Measurements from ENCODE around the gene ADAM17.
A peak's percentile ranks its signal among the peaks of the same experiment; 100 is the strongest.
"Not testable (repeated sequence)": the region's sequence is repeated elsewhere in the genome, so short reads cannot be mapped to it uniquely, and the experiment has no call there.

Gene ADAM17

DNA sequence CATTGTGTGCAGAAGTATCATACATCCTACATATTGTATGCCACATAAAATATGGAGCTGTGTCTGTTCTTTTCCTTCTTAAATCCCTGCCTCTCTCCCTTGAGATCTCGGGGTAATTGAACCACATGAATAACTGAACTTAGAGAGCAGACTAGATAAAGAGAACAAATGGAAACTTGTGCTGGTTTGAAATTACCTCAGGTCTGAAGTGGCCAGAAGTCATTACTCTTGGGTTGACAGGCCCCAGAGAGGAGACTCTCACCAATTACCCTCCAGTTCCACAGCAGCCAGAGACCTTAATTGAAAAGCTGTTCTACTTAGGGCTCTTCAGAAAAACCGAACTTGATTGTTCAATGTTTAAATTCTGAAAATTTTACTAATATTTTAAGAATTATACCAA is 5.0 kb upstream of the ADAM17 start:
- DNase-seq, result no peak

DNA sequence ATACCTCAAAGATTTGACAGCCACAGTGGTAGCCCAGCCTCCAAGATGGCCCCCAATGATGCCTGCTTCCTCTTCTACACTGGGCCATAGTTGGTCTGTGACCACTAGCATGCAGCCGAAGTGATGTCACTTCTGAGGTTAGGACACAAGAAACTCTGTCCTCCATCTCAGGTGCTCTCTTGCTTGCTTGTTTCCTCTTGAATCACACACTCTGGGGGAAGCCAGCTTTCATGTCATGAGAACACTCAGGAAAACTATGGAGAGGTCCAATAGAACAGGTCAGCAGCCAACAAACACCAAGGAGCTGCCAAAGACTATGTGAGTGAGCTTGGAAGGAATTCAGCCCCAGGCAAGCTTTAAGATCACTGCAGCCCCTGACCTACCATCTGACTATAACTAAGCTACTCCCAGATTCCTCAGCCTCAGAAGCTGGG is 3.3 kb upstream of the ADAM17 start:
- no peak for DNase-seq

DNA sequence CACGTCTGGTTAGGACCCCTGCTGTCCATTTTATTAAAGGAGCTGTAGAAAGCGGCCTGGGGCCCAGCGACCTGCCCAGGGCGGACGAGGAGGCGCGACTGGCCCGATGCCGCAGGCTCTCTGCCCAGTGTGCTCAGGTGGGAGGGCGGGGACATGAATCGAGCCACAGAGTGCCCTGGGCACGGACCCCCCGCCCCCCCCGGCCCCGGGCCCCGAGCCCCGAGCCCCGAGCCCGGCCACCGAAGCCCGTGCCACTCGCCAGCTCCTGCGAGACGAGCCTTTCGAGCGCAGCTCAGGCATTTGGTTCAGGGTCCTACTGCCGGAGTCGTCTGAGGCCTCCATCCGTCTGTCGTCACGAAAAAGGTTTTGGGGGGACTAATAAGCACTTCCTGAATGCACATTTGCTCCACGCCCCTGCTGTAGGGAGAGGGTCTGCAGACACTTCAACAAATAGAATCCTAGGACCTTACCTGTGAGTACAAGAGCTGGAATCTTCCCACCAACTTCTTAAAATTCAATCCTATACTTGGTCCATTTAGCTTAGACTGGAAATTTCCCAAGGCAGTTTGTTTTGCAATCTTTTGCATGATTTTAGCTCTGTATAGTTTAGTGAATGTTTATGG is 602 bp upstream of the ADAM17 start:
- peak; percentile 43 for DNase-seq

DNA sequence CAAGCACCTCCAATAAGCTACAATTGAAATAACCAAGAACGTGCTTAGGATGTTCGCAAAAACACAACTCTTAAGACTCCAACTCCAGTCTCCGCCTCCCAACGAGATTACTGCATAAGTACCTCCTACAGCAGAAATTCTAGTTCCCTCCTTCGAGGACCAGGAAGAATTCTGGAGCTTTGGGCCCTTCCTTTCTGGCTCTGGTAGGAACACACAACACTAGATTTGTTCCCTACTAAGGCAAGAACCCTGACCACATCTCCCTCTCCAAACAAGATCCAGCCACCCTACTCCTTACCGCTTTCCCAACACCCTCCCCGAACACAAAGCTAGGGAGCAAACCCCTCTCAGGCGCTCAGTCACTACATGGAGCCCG is 721 bp downstream of the ADAM17 start:
- no peak for DNase-seq

DNA sequence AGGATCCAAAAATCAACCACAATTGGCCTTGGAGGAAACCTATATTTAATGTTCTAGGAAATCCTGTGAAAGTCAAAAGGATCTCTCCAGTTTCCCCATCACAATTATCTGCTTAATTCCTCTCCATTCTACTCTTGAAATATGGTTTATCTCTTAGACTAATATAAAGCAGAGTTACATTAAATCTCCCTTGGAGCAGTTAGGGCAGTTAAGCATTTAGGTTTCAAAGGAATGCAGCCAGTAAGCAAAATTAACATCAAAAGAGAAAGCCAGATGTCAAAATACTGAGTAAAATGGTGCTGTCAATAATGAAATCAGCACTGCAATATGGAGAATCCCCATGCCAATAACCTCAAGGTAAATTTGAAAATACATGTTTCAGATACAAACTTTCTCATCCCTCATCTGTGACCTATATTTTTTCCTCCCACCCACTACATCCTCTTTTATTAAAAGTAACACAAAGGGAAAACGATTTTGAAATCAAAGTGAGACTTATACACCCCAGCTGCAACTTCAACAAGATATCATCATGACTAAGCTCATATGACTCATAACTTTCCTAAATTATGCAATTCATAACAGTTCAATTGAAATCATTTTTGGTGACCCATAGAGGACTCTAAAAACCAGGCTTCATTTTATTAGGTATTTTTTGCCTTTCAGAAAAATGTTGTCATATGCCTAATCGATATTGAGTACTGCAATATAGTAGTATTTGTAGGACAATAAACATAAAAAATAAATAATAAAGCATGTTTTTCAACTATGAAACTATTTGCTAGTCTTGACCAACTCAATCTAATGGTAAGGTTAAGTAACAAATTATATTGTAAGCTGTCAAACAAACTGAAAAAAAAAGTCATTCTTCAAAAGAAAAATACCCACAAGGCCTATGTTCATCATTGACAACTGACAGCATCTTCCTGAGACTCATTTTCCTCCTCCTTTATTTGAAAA is 3.1 kb downstream of the ADAM17 start:
- DNase-seq, result no peak

DNA sequence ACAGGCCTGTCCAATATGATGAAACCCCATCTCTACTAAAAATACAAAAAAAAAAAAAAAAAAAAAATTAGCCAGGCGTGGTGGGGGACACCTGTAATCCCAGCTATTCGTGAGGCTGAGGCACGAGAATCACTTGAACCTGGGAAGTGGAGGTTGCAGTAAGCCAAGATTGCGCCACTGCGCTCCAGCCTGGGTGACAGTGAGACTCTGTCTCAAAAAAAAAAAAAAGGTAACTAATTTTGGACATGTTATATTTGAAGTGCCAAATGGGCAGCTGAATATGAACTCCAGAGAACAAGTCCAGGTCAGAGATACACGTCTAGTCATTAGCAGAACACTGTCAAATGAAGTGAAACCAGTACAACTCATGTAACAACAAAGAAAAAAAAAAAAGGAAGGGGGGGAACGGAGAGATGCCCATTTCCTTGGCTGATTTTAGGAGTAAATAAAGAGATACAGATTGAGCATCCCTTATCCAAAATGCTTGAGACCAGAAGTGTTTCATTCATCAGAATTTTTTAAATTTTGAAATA is 4.7 kb downstream of the ADAM17 start:
- DNase-seq, result not testable (repeated sequence)

DNA sequence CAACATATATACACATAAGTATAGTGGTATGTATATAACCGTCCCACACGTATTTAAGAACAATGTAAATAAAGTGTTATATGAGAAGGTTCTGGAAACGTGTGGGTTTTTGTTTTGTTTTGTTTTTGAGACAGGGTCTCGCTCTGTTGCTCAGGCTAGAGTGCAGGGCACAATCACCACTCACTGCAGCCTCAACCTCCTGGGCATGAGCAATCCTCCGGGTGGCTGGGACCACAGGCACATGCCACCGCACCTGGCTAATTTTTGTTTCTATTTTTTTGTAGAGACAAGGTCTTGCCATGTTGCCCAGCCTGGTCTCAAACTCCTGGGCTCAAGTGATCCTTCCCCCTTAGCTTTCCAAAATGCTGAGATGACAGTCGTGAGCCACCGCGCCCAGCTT is 6.2 kb downstream of the ADAM17 start:
- DNase-seq, result no peak

DNA sequence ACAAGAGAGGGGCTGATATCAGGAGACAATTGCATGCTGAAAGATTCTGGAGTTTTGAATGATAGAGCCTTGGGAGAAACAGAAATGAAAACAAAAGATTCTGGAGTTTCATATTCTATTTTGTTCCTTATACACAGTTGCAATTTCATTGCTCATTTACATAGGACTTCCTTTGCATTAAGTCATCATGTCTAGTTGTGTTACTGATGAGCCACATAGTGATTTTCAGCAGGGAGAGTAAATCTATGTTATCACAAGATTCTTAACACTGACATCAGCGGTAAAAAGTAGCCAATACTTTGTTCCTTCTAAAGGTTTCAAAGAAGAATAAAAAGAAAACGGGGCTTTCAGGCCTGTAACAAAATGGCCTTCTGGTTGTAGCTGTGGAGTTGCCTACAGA is 7.1 kb downstream of the ADAM17 start:
- no peak for DNase-seq

DNA sequence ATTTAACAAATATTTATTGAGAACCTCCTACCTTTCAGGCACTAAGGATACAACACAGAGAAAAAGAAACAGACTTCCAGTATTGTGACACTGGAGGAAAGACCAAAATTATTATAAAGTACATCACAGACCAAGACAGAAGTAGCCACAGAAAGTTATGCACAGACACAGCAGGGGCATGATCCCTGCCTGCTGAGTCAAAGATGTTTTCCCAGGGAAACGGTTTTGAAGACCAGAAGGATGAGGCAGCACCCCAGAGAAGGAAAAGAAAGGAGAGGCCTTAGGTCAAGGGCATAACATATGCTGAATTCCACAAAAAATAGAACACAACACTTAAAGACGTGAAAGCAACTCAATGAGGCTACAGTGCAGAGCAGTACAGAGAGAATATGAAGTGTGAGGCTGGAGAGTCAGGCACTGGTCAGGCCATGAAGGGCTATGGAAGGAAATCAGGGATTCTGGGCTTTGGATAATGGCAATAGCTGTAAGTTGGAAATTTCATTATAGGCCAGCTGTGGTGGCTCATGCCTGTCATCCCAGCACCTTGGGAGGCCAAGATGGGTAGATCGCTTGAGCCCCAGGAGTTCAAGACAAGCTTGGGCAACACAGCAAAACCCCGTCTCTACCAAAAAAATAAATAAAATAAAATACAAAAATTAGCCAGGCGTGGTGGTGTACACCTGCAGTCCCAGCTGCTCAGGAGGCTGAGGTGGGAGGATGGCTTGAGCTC is 8.2 kb downstream of the ADAM17 start:
- no peak for DNase-seq

DNA sequence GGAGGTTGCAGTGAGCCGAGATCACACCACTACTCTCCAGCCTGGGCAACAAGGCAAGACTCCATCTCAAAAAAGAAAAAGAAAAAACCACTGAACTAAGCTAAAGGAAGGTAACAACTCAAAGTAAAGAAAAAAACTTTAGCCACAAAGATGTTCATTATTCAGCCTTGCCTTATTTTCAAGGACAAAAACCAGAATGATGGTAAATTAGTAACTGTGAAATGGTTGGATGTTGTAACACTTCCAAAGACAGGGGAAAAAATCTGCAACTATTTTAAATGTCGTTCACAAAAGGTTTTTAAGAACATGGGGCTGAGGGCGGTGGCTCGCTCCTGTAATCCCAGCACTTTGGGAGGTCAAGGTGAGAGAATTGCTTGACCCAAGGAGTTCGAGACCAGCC is 10.1 kb downstream of the ADAM17 start:
- DNase-seq, result no peak

DNA sequence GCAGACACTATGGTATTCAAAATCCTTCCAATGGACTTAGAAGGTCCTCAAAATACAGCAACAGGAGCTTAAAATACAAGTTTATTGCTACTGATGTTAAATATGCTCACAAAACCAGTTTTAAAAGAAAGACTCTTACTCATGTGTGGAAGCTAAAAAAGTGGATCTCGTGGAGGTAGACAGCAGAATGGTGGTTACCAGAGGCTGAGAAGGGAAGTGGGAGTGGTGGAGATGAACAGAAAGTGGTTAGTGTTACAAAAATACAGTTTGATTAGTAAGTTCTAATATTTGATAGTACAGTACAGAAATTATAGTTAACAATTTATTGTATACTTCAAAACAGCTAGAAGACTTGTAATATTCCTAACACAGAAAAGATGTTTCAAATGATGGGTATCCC is 12.1 kb downstream of the ADAM17 start:
- no peak for DNase-seq

DNA sequence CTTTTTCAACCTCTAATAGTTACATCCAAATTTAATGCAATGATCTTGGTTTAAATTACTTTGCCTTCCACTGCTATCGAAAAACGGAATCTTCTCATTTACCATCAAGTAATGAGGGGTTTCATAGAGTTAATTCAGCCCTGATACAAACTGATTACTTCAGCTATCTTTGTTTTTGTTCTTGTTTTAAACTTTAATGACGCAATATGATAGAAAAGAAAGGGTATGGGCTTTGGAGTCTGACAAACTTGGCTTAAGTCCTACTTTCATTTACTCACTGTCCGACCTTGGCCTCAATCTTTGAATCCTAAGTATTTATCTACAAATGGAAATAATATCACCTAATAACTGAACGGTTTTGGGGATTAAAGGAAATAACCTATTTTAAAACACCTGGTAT is 16.1 kb downstream of the ADAM17 start:
- DNase-seq, result no peak

DNA sequence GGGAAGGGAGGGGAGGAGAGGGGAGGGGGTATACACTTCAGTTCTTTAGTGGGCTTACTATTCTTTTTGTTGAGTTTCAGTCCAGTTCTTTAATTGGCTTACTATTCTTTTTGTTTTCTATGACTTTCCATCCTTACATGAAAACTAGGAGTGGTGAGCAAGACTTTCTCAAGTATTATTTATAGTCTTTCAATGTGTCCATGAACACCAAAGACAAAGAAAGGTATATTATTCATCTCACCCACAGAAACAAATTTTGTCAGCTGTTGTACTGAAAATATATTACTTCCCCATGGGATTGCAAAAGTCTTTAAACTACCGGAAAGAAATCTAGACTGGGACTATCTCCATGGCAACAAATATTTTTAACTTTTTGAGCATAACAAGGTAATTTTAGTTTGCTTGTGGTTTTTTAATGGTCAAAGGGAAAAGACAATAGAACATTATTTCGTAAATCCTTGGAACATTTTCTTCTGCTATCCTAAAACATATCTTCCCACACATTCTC is 17.6 kb downstream of the ADAM17 start:
- DNase-seq, result no peak

DNA sequence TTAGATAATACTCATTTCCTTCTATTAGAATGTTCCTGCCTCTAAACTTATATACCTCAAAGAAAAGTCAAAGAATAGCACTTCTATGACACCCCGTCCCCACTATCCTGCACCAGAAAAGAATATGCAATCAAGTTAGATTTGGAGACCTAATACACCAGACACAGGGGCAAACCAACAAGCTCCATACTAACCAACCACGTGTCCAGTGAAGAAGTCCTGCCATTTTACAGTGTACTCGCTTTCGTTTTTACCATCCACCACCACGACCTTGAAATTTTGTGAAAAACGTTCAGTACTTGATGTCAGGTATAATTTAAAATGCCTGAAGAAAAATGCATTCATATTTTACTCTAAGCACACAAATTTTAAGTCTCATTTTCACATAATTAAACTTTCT is 19.1 kb downstream of the ADAM17 start:
- DNase-seq, result no peak

DNA sequence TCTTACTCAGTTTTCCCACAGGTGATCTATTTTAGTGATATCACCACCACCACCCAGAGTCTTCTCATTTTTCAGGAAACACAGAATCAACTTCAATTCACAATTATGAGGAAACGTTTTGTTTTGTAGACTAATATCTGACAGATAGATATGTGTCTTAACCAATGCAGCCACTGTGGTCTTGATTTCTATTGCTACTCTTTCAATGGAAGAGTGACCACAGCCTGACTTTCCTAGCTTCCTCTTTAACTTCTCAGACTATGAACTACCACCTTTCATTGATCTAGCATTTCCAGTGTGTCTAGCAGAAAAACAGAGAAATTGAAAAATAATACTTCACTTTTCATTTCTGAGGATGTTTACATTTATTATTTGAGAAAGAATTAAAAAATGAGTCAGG is 20.5 kb downstream of the ADAM17 start:
- no peak for DNase-seq

DNA sequence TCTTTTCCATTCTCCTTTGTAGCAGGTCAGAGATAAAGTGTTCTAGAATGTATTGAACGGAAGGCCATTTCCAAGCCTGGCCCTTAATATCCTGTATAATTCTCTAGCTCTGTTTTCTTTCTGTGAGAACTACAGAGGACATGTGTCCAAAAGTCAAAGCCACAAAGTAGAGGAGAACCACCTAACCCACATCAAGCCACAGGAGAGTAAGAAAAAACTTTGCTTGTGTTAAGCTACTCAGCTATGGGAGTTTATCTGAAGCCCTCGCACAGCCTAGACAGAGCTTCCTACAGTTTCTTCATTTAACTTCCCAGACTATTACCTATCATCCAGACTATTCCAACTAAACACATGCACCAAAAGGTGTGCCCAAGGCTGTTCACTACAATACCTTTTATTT is 22.0 kb downstream of the ADAM17 start:
- DNase-seq, result no peak

DNA sequence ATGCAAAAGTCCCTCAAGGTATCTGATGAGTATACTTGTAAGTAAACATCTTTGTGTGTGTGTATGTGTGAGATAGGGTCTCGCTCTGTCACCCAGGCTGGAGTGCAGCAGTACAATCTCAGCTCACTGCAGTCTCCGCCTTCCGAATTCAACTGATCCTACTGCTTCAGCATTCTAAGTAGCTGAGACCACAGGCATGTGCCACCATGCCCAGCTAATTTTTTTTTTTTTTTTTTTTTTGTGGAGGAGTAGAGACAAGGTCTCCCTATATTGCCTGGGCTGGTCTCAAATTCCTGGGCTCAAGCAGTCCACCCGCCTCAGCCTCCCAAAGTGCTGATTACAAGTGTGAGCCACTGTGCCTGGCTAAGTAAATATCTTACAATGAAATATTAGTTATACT is 23.2 kb downstream of the ADAM17 start:
- no peak for DNase-seq

DNA sequence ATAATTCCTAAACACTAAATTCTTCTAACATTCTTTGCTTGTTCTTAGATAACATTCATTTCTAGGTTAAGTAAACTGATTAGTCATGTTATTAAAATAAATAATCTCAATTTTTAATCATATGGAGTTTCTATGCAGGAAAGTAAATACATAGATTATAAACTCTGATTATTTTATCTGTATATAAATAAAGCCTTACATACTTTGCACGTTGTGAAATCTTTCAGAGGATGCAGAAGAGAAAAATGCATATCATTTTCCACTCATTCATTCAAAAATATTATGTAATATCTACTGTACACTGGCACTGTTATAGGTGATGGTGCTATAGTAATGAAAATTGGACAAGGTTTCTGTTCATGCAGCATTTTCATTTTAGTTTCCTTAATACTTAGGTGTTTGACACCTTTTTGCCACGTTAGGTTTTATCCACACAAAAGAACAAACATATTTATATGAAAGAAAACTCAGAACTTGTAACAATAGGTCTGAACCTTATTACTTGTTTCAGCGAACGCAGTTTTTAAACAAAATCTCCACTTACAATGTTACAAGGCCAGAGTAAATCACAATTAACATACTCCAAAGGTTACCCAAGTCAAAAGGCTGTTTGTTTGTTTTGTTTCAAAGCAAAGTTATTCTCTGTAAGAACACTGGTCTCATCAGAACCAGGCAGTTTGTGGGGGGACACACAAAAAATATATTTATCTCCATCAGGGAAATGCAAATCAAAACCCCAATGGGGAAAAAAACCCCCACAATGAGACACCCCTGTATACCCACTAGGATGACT is 27.4 kb downstream of the ADAM17 start:
- no peak for DNase-seq

DNA sequence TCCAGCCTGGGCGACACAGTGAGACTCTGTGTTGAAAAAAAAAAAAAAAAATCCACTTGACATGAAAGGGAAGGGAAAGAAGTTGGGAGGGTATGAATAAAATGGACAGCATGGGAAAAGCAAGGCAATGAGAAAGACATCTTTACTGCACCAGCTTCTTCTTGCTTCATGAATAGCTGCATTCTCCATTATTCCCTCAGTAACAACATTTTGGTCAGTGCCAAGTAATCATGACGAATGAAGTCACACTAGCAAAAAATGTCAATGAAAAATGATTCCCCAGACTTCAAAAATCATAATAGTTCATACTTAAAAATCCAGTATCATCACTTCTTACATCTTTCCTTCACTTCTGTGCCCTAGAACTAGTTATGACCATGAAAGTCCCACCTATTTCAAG is 30.4 kb downstream of the ADAM17 start:
- DNase-seq, result no peak

DNA sequence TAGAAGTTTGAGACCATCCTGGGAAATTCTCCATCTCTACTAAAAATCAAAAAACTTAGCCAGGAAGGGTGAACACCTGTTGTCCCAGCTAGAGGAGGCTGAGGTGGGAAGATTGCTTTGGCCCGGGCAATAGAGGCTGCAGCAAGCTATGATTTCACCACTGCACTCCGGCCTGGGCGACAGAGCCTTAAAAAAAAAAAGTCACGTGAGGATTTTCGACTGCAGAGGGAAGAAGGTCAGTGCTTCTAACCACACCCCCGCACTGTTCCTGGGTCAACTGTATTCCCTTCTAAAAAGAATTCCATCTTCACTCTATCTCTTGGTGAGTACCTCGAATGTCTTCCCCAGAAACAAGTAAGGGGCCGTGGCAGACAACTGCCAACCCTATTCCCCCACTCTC is 31.3 kb downstream of the ADAM17 start:
- DNase-seq, result no peak

DNA sequence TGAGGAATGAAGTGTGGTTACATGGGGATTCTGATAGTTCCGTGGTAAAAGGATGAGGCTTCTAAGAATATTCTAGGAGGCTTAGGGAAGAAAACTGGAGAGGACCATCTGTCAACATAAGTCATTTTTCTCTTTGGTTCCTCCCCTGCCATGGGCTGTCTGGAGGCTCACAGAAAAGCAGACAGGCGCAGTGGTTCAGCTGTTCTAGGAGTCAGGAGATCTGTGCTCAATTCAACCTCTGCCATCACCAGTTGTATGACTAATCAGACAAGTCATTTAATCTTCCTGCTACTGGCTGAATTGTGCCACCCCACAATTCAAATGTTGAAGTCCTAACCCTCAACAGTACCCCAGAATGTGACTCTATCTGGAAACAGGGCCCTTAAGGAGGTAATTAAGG is 36.4 kb downstream of the ADAM17 start:
- no peak for DNase-seq

DNA sequence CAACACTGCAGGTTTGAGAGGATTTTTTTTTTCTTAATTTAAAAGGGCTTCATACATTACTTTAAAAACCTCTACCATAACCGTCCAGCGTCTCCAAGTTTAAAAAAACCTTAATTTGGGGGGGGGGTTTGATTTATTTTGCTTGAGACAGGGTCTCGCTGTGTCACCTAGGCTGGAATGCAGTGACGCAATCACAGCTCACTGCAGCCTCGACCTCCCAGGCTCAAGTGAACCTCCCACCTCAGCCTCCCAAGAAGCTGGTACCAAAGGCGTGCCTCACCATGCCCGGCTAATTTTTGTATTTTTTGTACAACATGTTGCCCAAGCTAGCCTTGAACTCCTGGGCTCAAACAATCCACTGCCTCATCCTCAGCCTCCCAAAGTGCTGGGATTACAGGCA is 36.9 kb downstream of the ADAM17 start:
- DNase-seq, result no peak

DNA sequence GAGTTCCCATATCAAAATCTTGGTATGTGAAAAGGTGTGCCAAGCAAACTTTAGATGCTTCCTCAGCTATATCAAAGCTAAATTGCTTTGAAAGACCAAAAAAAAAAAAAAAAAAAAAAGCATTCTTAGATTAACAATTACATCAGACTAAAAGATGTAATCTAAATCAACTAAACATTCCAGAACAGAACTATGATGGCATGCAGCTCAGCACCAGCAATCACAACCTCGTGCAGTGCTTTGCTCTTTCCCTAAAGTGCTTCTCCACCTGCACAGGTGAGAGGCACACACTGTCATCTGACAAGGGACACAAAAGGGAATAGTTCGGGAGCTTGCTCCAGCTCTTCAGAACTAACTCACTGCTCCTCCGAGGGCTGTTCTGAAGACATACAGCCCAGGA is 37.5 kb downstream of the ADAM17 start:
- DNase-seq, result no peak
